Spleen (tissue), 7 donors: ENCODE measurements around the gene NTNG1.

Experiments
- CTCF ChIP-seq, 11 experiments: fragments of 200-600 bp in 7 of 11; fragments of 450-650 bp in 4 of 11; sonication (generic) in 4 of 11; IDR thresholded peaks in 8 of 11; conservative IDR thresholded peaks in 3 of 11; 1 replicate in 7 of 11; 2 replicates in 4 of 11; pipeline versions ENCODE4 v1.4.0 to v1.8.0; 2016 to 2021; ENCODE audit warnings: antibody characterized with exemption in 11 of 11, inconsistent platforms in 4 of 11, mild to moderate bottlenecking in 1 of 11
- POLR2A ChIP-seq, 3 donors: fragments of 450-650 bp; IDR thresholded peaks; one replicate each; pipeline ENCODE4 v1.5.1; 2017; ENCODE audit warnings: antibody characterized with exemption in 3 of 3, mild to moderate bottlenecking in 1 of 3
- donor health status: DM: no; HTN: no; CAD: no; lungs with moderate emphysema.
- donor health status: DM: no; HTN: no; CAD: no.
- donor health status: DM: no; HTN: no; CAD: no.

GRCh38 chr1:107123741-107124140 lies 17.1 kb upstream of the NTNG1 start:
- TF ChIP-seq CTCF (IDR thresholded peaks at IDR 0.05 in 8 of 11, conservative IDR thresholded peaks at IDR 0.05 in 3 of 11) (no peak), POLR2A (IDR thresholded peaks at IDR 0.05) (no peak)
